Retina (tissue), 1 donor: Measurements from ENCODE around the gene SPTLC1.
"Not testable (repeated sequence)": the region's sequence is repeated elsewhere in the genome, so short reads cannot be mapped to it uniquely, and the experiment has no call there.

Experiments used
- DNase-seq: peaks from one replicate; pipeline ENCODE4 v3.0.0-alpha.2; 2016

SPTLC1 gene

DNA sequence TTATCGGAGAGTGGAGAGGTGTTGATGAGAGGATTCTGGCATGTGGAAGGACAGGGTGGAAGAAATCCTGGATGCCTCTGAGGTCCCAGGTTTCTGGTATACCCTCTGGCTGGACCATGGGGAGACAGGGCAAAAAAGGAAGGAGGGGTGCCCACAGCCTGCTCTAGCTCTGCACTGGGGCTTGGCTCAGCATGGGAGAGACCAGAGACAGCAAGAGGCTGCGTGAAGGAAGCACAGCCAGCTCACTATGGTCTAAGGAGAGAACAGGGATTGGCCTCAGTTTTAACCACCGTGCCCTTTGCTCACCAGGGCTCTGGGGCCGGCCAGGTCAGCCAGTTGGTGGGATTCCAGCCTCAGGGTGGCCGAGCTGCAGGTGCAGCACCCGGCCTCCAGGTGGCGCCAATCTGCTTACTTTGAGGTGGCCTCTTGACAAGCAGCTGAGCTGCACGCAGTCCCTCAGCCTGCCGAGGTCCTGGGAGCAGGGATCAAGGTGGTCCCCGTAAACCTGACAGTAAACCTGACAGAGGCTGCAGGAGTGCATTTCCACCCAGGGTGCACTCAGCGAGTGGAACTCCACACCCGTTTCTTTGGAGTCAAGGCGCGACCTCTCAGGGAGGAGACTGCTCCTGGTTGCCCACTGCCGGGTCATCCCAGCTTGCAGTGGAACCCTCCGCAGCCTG lies 25.0 kb upstream of the SPTLC1 start:
- DNase-seq, result peak; percentile 92

DNA sequence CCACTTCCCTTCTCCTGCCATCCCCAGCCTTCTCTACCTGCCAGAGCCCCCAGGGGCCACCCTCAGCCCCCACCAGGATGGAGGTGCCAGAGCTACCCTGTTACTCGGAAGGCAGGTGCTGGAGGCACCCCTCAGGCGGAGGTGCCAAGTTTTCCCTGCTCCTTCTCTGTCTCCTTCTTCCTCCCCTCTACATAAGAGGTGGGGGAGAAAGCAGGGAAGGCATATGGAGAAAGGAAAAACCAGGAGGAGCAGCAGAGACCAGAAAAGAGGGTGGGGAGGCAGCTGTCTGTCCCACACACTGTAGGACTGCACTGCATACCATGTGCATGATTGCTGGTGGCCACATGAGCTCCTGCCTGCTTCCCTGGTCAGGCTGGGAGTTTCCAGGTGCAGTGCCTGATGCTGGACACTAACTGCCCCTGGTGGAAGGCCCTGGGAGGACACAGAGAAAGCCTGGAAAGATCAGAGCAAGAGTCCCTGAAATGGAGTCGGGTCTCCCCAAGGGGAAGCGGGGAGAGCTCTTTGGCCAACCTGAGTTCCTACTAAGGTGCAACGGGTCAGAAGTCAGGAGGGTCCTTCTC lies 23.8 kb upstream of the SPTLC1 start:
- DNase-seq, result not testable (repeated sequence)

DNA sequence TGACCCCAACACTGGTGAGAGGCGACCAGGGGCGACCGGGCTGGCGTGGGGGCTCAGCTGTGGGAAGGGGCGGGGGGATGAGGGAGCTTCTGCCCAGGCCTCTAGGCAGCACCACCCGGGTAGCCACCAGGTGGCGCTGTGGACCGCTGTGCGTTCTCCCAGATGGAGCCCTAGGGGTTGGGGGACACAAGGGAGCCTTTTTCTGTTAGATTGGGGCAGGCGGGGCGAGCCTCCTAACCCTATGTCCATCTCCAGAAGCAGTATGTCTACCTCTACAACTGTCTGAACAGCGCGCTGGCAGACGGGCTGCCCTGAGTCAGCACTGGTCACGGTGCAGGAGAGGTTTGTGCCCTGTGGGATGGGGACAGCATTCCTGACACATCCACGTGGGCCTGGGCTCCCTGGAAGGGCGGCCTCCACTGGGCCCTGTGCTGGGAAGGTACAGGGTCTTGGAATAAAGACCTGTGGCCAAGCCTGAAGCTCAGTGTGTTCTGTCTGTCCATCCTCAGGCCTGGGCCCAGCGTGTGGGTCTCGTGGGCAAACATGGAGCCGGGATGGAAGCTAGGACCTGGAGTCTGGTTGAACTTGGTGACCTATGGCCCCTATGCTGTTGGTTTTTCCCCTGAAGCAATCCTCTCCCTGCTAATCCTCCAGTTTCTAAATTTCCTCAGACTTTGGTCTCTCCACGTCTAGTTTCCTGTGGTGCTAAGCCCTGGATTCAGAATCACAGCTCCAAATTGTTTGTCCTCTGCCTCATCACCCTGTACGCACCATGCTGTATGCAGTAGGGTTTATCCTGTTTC lies 23.1 kb upstream of the SPTLC1 start:
- peak; percentile 80 for DNase-seq

DNA sequence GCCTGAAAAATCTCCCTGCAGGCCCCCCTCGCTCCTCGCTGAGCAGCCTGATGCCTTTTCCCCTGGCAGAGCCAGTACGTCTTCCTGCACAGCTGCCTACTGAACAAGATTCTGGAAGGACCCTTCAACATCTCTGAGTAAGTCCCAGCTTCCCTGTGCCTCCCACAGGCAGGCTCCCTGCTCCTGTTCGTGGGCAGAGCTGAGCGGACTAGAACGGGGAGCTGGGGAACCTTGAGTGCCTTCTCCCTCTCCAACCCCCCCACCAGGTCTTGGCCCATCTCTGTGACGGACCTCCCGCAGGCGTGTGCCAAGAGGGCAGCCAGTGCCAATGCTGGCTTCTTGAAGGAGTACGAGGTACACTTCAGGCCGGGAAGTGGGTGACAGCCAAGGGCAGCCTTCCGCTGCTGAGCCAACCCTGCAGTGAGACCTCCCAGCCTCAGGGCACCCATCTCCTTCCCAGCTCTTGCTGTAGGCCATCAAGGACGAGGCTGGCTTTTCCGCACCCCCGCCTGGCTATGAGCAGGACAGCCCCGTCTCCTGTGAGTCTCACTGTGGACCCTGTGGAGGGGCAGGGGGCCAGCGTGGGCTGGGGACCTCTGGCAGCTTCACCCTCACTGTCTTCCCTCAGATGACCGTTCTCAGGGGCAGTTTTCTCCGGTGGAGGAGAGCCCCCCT lies 21.1 kb upstream of the SPTLC1 start:
- DNase-seq, result no peak

DNA sequence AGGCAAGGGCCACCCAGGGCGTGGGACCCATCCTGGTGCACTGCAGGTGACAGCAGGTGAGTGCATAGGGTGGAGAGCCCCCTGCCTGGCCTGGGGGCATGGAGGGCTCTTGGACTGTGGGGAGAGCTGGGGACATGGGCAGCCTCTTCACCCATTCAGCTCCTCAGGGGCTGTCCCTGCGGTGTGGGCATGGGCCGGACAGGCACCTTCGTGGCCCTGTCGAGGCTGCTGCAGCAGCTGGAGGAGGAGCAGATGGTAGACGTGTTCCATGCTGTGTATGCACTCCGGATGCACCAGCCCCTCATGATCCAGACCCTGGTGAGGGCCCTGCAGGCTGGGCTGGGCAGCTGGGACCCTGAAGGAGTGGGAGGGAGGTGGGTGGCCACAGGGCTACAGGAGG lies 20.4 kb upstream of the SPTLC1 start:
- DNase-seq, result no peak

DNA sequence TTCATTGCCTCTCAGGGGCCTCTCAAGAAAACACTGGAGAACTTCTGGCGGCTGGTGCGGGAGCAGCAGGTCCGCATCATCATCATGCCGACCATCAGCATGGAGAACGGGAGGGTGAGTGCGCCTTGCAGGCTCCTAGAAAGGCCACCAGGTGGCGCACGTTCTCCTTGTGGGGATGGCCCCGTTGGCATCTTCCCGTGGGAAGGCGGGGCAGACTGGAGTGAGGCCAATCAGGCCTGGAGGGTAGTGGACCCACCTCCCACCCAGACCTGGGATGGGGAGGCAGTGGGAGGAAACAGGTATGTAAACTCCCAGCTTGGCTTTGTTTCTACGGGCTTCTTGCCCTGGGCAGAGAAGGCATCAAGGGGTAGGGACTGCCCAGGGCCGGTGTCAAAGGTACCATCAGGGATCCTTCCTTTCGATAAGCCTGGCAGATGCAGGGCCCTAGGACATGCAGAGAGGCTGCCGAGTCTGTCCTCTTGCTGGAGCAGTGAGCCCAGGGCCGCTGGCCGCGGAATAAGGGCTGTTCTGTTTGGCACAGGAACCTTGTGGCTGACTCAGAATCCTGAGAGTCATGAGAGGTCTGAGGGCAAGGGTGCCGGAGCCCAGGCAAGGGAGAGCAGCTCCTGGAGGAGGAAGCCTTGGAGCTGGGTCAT lies 18.9 kb upstream of the SPTLC1 start:
- peak; percentile 89 for DNase-seq

DNA sequence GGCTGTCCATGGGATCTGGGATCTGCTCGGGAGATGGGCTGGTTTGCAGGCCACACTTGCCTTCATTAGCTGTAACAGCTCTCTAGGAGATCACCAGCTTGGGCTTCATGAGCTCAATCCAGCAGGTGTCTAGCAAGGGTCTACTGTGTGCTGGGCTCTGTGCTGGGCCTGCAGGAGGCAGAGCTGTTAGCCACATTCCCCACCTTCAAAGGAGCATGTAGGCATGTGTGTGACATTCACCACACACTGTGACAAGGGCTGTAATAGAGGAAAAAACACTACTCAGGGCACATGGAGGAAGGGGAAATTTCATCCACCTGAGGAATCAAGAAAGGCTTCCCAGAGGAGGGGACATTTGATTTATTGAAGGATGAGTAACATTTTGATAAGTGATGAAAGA lies 17.7 kb upstream of the SPTLC1 start:
- DNase-seq, result not testable (repeated sequence)

DNA sequence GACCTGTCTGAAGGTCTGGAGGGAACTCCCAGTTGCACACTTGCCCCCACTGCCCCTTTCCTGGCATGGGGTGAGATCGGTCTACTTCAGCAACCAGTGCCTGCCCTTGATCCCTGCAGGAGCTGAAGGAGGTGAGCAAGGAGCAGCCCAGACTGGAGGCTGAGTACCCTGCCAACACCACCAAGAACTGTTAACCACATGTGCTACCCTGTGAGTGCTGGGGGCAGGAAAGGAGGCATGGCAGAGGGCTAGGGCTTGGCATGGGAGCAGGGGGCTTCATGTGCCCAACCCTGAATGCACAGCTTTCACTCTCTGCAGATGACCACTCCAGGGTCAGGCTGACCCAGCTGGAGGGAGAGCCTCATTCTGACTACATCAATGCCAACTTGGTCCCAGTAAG lies 17.3 kb upstream of the SPTLC1 start:
- no peak for DNase-seq

DNA sequence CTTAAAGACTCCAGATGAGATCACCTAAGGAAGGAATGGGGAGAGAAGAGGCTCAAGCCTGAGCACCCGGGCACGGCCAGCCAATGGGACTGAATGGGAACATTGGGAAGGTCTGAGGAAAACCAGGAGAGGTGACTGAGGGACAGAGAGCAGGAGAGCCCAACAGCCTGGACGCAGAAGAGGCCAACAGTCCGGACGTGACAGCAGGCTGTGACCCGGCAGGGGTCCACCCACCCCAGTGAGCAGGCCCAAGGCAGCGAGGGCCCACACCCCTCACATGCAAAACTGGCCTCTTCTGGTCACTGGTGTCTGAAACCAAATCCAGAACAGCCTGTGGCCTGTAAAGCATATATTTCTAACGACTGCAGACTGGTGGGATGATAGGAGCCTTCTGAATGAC lies 7.6 kb upstream of the SPTLC1 start:
- DNase-seq, result no peak

DNA sequence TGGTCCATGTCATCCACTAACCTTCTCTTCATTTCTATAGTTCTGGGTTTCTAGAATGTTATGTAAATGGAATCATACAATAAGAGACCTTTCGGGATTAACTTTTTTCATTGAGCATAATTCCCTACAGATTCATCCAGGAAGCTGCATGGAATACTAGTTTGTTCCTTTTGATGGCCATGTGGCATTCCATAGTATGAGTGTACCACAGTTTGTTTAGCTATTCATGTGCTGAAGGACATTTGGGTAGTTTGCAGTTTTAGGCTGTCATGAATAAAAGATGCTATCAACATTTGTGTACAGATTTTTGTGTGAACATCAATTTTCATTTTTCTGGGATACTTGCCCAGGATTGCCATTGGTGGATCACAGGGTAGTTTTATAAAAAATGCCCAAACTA lies 6.8 kb upstream of the SPTLC1 start:
- no peak for DNase-seq

DNA sequence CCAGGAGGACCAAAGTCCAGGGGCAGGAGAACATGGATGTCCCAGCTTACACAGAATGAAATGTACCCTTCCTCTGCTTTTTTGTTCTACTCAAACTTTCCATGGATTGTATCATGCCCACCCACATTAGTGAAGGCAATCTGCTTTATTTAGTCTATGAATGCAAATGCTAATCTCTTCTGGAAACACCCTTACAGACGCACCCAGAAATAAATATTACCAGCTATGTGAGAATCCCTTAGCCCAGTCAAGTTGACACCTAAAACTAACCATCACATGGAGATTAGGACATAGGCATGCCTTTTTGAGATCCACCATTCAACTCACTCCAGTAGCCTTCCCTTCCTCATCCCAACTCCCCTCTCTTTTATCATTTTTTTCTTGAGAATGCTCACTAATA lies 6.1 kb upstream of the SPTLC1 start:
- no peak for DNase-seq

DNA sequence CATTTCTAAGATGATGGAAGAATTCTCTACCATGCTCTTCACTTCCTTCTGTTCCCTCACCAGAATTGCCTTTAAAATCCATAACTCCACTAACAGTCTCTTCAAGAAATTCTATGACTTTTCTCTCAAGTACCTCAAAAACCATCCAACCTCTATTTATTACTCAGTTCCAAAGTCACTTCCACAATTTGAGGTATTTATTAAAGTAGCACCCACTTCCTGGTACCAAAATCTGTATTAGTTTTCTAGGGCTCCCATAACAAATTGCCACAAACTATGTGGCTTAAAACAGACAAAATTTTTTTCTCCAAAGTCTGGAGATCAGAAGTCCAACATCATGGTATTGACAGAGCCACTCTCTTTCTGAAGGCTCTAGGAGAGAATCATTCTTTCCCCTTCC lies 4.9 kb upstream of the SPTLC1 start:
- DNase-seq, result no peak

DNA sequence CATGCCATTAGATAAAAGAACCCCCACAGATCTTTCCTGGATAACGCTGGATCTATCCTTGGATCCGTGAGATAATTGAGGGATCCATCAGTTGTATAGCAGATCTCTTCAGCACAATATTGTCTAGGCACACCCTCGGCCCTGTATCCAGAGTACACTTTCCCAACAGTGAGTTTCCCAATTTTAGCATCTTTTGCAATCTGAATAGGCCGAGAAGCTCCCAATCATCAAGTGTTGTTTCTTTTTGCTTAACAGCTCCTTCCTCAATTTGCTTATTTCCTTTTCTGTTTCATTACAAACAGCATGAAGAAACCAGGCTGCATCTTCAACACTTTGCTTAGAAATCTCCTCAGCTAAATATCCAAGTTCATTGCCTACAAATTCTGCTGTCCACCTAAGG lies 4.4 kb upstream of the SPTLC1 start:
- DNase-seq, result no peak

DNA sequence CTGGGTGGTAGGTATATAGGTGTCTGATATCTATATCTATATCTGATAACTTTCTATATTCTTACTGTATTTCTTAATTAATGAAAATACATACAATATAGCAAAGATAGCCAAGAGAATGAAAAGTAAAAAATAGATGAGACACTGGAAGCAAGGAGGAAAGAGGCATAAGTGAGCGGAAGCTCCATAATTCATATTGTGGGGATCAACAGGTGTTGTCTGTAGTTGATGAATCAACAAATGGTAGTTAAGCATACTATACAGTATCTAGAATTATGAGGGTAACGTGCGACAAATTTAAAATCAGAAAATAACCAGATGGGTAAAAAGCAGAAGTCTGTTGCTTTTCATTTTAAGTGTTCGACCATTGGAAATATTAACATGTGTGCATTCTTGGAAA lies 7.1 kb downstream of the SPTLC1 start:
- no peak for DNase-seq

DNA sequence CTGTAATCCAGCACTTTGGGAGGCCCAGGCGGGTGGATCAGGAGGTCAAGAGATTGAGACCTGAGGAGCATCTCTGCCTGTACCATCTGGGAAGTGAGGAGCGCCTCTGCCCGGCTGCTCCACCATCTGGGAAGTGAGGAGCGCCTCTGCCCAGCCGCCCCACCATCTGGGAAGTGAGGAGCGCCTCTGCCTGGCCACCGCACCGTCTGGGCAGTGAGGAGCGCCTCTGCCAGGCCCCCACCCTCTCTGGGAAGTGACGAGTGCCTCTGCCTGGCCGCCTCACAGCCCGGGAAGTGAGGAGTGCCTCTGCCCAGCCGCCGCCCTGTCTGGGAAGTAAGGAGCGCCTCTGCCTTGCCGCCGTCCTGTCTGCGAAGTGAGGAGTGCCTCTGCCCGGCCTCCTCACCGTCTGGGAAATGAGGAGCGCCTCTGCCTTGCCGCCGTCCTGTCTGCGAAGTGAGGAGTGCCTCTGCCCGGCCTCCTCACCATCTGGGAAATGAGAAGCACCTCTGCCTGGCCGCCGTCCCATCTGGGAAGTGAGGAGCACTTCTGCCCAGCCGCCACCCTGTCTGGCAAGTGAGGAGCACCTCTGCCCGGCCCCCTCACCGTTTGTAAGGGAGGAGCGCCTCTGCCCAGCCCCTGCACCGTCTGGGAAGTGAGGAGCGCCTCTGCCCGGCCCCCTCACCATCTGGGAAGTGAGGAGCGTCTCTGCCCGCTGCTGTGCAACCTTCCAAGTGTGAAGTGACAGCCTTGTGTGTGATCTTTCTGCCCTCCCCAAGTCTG lies 9.6 kb downstream of the SPTLC1 start:
- not testable (repeated sequence) for DNase-seq

DNA sequence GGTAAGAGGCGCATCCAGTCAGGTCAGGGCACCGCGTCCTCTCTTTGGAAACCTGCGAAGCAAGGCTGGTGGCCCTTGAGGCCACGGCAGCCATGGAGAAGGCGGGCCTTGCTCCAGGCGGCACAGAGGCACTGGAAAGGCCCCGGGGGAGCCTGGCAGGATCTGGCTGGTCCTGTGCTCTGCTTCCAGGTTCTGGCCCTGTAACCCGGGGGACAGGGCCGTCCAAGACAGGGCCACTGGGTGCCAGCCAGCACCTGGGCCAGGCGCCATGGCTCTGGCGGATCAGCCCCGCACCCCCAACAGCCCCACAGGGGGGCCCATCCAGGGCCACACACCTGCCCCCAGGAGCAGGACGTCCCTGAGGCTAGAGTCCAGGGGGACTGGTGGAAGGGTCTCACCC lies 11.6 kb downstream of the SPTLC1 start:
- not testable (repeated sequence) for DNase-seq

DNA sequence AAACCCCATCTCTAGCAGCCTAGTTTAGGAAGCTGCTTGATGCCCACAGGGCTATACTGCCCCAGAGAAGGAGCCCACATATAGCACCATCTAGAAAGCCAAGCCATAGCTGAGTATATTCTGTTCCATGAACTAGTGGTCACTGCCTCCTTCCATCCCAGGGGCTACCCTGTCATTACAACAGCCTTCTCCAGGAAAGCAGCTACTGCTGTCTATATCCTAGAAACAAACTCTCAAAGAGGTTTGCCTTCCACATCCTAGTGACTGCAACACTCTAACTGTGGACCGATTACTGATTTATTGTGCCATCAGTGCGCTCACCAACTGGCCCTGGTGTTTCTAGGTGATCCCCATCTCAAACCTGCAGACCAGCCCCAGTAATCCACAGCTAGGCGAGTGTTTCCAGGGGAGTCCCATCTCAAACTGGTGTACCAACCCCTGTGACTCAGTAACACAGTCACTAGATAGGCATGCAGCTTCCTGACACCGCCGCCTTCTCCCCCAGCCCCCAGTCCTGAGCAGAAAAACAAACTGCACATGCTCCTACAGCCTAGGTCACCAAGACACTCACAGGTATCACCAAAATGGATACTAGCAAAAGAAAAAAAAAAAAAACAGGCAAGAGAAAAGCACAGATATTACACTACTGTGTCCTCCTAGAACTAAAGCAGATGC lies 14.8 kb downstream of the SPTLC1 start:
- DNase-seq, result no peak

DNA sequence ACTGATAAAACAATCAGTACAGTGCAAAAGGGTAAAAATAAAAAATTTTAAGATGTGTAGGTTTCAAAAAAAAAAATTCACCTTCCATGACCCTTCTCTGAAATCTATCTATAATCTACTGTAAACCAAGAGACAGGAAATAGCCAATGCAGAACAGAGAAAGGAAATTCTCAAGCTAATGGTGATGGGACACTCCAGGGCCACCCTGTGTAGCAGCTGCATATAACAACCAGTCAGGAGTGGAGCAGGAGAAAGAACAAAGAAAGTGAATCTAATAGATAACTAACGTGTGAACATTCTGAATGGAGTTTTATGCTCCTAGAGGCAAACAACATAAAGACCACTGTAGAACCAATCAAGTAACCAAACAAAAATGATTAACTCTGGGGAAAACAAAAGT lies 16.6 kb downstream of the SPTLC1 start:
- DNase-seq, result no peak

DNA sequence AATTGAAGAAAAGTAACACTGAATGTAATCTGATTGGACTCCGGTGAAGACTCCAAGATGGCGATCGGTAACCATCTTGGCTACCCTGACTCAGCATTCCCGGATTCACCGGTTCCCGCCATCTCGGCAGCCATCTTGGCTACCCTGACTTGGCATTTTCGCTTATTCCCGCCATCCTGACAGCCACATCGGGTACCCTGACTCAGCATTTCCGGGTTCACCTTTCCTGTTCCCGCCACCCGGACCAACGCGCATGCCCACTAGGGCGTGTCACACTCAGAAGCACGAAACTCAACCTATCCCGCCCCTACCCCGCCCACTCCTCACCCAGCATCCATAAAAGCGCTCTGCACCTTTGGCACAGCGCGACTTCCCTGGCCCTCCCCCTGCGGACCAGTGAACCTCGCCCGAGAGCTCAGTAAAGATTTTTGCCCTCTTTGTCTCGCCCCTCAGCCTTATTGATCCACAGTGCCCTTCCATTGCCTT lies 17.2 kb downstream of the SPTLC1 start:
- DNase-seq, result peak; percentile 78

DNA sequence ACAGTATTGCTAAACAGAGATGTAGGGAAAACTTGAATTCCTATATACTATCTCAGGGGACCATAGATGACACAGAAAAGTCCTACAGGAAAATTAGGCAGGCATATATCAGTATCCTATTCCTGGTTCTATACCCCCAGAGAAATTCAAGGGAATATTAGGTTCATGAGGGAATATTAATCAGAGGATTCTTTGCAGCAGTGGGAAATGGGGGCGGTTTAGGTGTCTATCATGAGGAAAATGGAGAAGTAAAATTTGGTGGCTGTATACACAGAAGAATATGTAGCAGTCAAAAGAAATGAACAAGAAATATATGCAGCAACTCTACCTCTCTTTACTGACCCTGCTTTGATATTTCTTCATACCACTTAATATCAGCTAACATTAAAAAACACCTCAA lies 20.0 kb downstream of the SPTLC1 start:
- no peak for DNase-seq

DNA sequence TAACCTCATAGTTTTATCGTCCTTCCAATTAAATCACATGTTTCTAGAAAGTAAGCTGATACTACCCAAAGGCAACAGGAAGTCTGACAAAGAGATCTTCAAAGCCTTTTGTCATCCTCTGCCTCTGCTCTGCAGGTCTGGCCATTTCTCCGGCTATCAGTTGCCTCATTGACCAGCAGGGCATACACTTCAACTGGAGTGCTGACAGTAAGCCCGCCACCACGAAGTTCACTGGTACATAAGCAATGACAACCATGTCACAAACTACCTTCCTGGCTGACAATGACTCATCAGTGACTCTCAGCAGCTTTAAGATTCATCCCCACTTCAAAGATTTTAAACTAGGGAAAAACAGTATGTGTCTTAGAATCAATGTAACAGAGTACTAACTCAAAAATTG lies 20.6 kb downstream of the SPTLC1 start:
- no peak for DNase-seq

DNA sequence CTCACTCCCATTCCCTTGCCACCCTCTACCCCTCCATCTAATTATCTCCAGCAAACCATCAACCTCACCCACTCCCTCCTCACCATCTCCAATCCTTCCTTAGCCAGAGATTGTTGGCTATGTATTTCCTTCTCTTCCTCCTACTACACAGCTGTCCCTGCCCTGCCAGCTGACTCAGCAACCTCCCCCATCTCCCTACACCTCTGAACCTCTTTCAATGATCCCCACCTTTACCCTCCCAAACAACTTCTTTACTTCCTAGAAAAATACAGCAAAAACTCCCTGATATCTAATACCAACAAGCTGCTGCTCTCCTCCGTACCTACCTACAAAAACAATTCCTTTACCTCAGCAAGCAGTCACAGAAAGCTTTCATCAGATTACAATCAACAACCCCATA lies 37.3 kb downstream of the SPTLC1 start:
- DNase-seq, result no peak
